ENCODE measurements around the gene MYH15.

DNA sequence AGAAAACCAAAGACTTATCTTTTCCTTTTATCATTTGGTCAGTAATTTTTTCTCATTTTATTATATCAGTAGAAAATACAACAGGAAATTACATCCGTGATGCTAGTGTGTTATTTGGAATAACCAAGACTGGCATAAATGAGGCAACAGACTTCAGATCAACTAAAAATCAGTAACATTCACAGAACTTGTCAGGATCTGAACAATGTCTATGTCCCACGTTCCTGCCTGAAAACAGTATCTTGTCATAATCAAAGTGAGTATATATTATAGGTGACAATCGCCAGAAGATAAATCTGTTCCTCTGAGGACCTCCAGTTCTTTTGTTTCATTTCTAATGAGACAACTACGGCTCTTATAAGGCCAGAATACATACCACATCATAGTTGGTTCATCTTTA, 41.8 kb downstream of the MYH15 start:
- TF ChIP-seq POLR2A (IDR thresholded peaks at IDR 0.05), result no peak
- TF ChIP-seq, protein P1, sequence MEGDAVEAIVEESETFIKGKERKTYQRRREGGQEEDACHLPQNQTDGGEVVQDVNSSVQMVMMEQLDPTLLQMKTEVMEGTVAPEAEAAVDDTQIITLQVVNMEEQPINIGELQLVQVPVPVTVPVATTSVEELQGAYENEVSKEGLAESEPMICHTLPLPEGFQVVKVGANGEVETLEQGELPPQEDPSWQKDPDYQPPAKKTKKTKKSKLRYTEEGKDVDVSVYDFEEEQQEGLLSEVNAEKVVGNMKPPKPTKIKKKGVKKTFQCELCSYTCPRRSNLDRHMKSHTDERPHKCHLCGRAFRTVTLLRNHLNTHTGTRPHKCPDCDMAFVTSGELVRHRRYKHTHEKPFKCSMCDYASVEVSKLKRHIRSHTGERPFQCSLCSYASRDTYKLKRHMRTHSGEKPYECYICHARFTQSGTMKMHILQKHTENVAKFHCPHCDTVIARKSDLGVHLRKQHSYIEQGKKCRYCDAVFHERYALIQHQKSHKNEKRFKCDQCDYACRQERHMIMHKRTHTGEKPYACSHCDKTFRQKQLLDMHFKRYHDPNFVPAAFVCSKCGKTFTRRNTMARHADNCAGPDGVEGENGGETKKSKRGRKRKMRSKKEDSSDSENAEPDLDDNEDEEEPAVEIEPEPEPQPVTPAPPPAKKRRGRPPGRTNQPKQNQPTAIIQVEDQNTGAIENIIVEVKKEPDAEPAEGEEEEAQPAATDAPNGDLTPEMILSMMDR (IDR thresholded peaks at IDR 0.05), result no peak

All from vagina (tissue), 2 donors.